Ascending aorta (tissue), 2 donors: ENCODE results near the gene HBA1. TPM values are rescaled to one million over a fixed set of nuclear protein-coding genes. Genes with fewer than 3 reads are reported as not detected.
A peak's percentile ranks its signal among the peaks of the same experiment; 100 is the strongest.
"Not testable (repeated sequence)": the region's sequence is repeated elsewhere in the genome, so short reads cannot be mapped to it uniquely, and the experiment has no call there.

Experiments
- DNase-seq, 2 donors: peaks; one replicate each; pipeline ENCODE4 v3.0.0-alpha.2; 2019; ENCODE audit warnings: low spot score in 2 of 2
- H3K27ac ChIP-seq, 2 donors: fragments of 200-600 bp; sonication (generic); one replicate each; pipeline ENCODE4 v1.5.1; 2016 to 2017; ENCODE audit warnings: mild to moderate bottlenecking in 1 of 2
- H3K27me3 ChIP-seq: fragments of 200-600 bp; sonication (generic); one replicate; pipeline ENCODE4 v1.5.1; 2017
- H3K36me3 ChIP-seq, 2 donors: fragments of 200-600 bp; sonication (generic); one replicate each; pipeline ENCODE4 v1.5.1; 2016
- H3K4me1 ChIP-seq, 2 donors: fragments of 200-600 bp; sonication (generic); one replicate each; pipeline ENCODE4 v1.5.1; 2016 to 2017; ENCODE audit warnings: mild to moderate bottlenecking in 1 of 2
- H3K4me3 ChIP-seq, 2 donors: fragments of 200-600 bp; sonication (generic); one replicate each; pipeline ENCODE4 v1.5.1; 2016 to 2017; ENCODE audit warnings: mild to moderate bottlenecking in 1 of 2
- H3K9me3 ChIP-seq, 2 donors: fragments of 200-600 bp; sonication (generic); one replicate each; pipeline ENCODE4 v1.5.1; 2016
- intact Hi-C: fragments of 100-400 bp; cut with DNase I; formaldehyde crosslinking; loops from one replicate; pipeline ENCODE4 v1.15.1; 2023
- total RNA-seq: library from RNA; depleted of rRNA; stranded (reverse); fragments of >200 nt; gene quantifications from one replicate; pipeline ENCODE4 v1.1.0, GENCODE V29; 2016
- TF ChIP-seq, protein P1 (sequence below), 3 experiments: fragments of 200-600 bp in 2 of 3; fragments of 450-650 bp in 1 of 3; sonication (generic) in 2 of 3; IDR thresholded peaks; one replicate each; pipeline ENCODE4 v1.5.1; 2016 to 2019; ENCODE audit warnings: antibody characterized with exemption in 3 of 3, mild to moderate bottlenecking in 1 of 3, moderate library complexity in 1 of 3

HBA1 gene
- total RNA-seq = 585 TPM

GRCh38 chr16:176477-177382 is at the start of gene HBA1:
TSS of gene HBA1 (plus strand) at chr16:176680. CDS start at chr16:176717, 37 bp downstream.
- peaks cover 9 to 10% of the 10 kb centered on the region in 2 donors for H3K4me1 ChIP-seq
- H3K27me3 ChIP-seq, H3K4me3 ChIP-seq: not testable (repeated sequence)

DNA sequence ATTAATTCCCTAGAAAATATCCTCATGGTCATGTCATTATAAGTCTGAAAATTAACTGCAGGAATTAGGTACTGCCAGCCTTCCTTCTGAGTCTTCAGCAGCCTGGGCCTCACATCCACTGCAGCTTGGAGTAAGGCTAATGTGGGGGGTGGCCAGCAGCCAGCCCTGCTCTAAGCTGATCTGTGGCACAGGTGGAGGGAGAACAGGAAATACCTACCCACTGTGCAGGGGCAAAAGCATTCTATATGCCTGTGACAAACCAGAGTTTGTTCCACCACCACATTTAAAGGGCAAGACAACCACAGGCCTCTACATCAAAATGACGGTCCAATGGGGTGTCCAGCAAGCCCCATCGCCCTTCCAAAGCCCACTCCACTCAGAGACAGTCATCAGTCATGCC is 47.4 kb upstream of the HBA1 start:
- TF ChIP-seq, protein P1, sequence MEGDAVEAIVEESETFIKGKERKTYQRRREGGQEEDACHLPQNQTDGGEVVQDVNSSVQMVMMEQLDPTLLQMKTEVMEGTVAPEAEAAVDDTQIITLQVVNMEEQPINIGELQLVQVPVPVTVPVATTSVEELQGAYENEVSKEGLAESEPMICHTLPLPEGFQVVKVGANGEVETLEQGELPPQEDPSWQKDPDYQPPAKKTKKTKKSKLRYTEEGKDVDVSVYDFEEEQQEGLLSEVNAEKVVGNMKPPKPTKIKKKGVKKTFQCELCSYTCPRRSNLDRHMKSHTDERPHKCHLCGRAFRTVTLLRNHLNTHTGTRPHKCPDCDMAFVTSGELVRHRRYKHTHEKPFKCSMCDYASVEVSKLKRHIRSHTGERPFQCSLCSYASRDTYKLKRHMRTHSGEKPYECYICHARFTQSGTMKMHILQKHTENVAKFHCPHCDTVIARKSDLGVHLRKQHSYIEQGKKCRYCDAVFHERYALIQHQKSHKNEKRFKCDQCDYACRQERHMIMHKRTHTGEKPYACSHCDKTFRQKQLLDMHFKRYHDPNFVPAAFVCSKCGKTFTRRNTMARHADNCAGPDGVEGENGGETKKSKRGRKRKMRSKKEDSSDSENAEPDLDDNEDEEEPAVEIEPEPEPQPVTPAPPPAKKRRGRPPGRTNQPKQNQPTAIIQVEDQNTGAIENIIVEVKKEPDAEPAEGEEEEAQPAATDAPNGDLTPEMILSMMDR (IDR thresholded peaks at IDR 0.05) = no peak
- intact Hi-C loops = no loop called here
- no peak overlapping the region for H3K4me3 ChIP-seq
- no peaks in the 10 kb centered on the region for H3K4me1 ChIP-seq
- H3K36me3 ChIP-seq = peaks cover 0 to 9% of the 10 kb centered on the region in 2 donors
- no peak overlapping the region for H3K27ac ChIP-seq
- H3K9me3 ChIP-seq = no peaks in the 10 kb centered on the region
- no peaks in the 10 kb centered on the region for H3K27me3 ChIP-seq
- no peak for DNase-seq

More at GRCh38 chr16:176477-177382, at the start of gene HBA1:
- intact Hi-C loops, DNase-seq, H3K36me3 ChIP-seq, H3K27ac ChIP-seq, H3K9me3 ChIP-seq: not testable (repeated sequence)

DNA sequence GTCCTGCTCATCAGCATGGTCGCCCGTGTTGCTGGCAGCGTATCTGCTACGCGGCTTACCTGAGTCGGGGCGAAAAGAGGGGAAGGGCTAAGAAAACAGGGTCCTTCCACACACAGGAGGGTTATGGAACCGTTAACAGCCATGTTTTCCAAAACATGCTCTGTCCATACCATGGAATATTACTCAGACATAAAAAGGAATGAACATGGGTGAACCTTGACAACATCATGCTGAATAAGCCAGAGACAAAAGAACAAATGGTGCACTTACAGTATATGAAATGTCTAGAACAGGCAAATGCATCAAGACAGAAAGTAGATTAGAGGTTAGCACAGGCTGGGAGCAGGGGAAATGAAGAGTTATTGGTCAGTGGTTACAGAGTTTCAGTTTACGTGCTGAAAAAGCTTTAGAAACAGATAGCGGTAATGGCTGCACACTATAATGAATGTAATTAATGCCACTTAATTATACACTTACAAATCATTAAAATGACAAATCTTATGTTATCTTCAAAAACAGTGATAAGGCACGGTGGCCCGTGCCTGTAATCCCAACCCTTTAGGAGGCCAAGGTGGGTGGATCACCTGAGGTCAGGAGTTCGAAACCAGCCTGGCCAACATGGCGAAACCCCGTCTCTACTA is 45.8 kb upstream of the HBA1 start:
- Histone ChIP-seq H3K9me3 (no peaks in the 10 kb centered on the region), H3K36me3 (no peaks in the 10 kb centered on the region), H3K4me3 (no peak overlapping the region), H3K27ac (no peak overlapping the region), H3K27me3 (no peaks in the 10 kb centered on the region), H3K4me1 (no peaks in the 10 kb centered on the region)
- intact Hi-C loops = no loop called here
- TF ChIP-seq, protein P1 (IDR thresholded peaks at IDR 0.05) = no peak
- no peak for DNase-seq

DNA sequence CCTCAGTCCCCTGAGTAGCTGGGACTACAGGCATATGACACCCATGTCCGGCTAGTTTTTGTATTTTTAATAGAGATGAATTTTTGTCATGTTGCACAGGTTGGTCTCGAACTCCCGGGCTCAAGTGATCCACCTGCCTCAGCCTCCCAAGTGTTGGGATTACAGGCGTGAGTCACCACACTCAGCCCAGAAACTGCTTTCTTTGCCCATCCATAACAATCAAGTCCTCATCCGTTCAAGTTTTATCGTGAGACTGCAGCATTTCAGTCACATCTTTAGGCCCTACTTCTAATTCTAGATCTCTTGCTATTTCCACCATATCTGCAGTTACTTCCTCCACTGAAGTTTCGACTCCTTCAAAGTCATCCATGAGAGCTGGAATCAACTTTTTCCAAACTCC is 44.4 kb upstream of the HBA1 start:
- DNase-seq = no peak
- intact Hi-C loops = no loop called here
- Histone ChIP-seq H3K36me3 (no peaks in the 10 kb centered on the region), H3K27me3 (no peaks in the 10 kb centered on the region), H3K9me3 (no peaks in the 10 kb centered on the region), H3K27ac (no peak overlapping the region), H3K4me1 (no peaks in the 10 kb centered on the region), H3K4me3 (no peak overlapping the region)
- TF ChIP-seq, protein P1 (IDR thresholded peaks at IDR 0.05) = no peak

GRCh38 chr16:133716-134115 is 42.8 kb upstream of the HBA1 start:
- no peak for DNase-seq
- Histone ChIP-seq H3K4me3 (no peak overlapping the region), H3K27me3 (no peaks in the 10 kb centered on the region), H3K27ac (no peak overlapping the region), H3K9me3 (no peaks in the 10 kb centered on the region), H3K36me3 (no peaks in the 10 kb centered on the region), H3K4me1 (peaks cover 0 to 4% of the 10 kb centered on the region in 2 donors)
- TF ChIP-seq, protein P1 (IDR thresholded peaks at IDR 0.05) = no peak
- intact Hi-C loops = no loop called here

DNA sequence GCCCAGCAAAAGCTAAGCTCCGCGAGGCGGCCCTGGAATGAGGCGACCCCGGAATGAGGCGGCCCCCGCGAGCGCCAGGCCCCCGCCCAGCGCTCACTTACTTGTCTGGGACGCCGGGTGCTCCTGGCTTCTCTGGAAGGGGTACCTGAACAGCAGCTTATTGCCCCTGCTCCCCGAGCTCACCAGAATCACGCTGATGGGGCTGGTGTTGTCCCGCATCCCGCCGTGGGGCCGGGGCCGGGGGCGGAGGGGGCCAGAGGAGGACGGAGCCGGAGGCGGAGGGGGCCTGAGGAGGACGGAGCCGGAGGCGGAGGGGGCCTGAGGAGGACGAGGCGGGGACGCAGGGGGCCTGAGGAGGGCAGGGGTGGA is 38.4 kb upstream of the HBA1 start:
- no peak for DNase-seq

More for the DNA sequence above, 38.4 kb upstream of the HBA1 start:
- TF ChIP-seq, protein P1 (IDR thresholded peaks at IDR 0.05) = no peak
- intact Hi-C loops = no loop called here
- Histone ChIP-seq H3K4me1 (peaks cover 0 to 4% of the 10 kb centered on the region in 2 donors), H3K27me3 (no peaks in the 10 kb centered on the region), H3K4me3 (peak overlapping the region; percentile 75 to 99), H3K36me3 (no peaks in the 10 kb centered on the region), H3K27ac (peak overlapping the region; percentile 48 to 70), H3K9me3 (no peaks in the 10 kb centered on the region)
